Neutrophil (primary cell): ENCODE data around the gene ERVMER34-1.

Experiments
- H3K27ac ChIP-seq: fragments of 200-600 bp; sonication (generic); 2 replicates; pipeline ENCODE4 v1.5.1; 2016; ENCODE audit warnings: mild to moderate bottlenecking, moderate library complexity
- H3K27me3 ChIP-seq: fragments of 200-600 bp; sonication (generic); 2 replicates; pipeline ENCODE4 v1.6.0; 2016; ENCODE audit warnings: mild to moderate bottlenecking
- H3K36me3 ChIP-seq: fragments of 200-600 bp; sonication (generic); 2 replicates; pipeline ENCODE4 v1.5.1; 2017
- H3K4me1 ChIP-seq, 2 experiments: fragments of 200-600 bp in 1 of 2; sonication (generic) in 1 of 2; 1 replicate in 1 of 2; 2 replicates in 1 of 2; pipeline versions ENCODE4 v1.5.1 to v1.6.1; 2013 to 2016; ENCODE audit warnings: low read depth in 1 of 2, low read length in 1 of 2, mild to moderate bottlenecking in 1 of 2, moderate library complexity in 1 of 2; ENCODE audit not compliant: control insufficient read depth in 1 of 2, insufficient read depth in 1 of 2
- H3K4me3 ChIP-seq, 2 experiments: fragments of 200-600 bp in 1 of 2; sonication (generic) in 1 of 2; 1 replicate in 1 of 2; 2 replicates in 1 of 2; pipeline ENCODE4 v1.5.1; 2013 to 2016; ENCODE audit warnings: low read depth in 1 of 2, low read length in 1 of 2, mild to moderate bottlenecking in 1 of 2, moderate library complexity in 1 of 2
- H3K9me3 ChIP-seq: fragments of 200-600 bp; sonication (generic); 2 replicates; pipeline ENCODE4 v1.5.1; 2016
- CTCF ChIP-seq: fragments of 200-600 bp; sonication (generic); IDR thresholded peaks from 2 replicates; pipeline ENCODE4 v1.5.1; 2016; ENCODE audit warnings: antibody characterized with exemption

Gene ERVMER34-1

GRCh38 chr4:52788806-52789205 is 37.6 kb upstream of the ERVMER34-1 start:
- no peaks in the 10 kb centered on the region for H3K36me3 ChIP-seq
- no peak overlapping the region for H3K4me3 ChIP-seq
- no peaks in the 10 kb centered on the region for H3K4me1 ChIP-seq
- no peaks in the 10 kb centered on the region for H3K27me3 ChIP-seq
- no peaks in the 10 kb centered on the region for H3K9me3 ChIP-seq
- no peak overlapping the region for H3K27ac ChIP-seq
- TF ChIP-seq CTCF, result no peak

- H3K4me3 ChIP-seq, result no peak overlapping the region
Observed at GRCh38 chr4:52783069-52783468, 31.8 kb upstream of the ERVMER34-1 start.

GRCh38 chr4:52780617-52781354 is 29.6 kb upstream of the ERVMER34-1 start:
- no peak for TF ChIP-seq CTCF
- Histone ChIP-seq H3K36me3 (no peaks in the 10 kb centered on the region), H3K9me3 (no peaks in the 10 kb centered on the region)

More at GRCh38 chr4:52783069-52783468, 31.8 kb upstream of the ERVMER34-1 start:
- H3K36me3 ChIP-seq, result no peaks in the 10 kb centered on the region
- no peaks in the 10 kb centered on the region for H3K9me3 ChIP-seq
- H3K4me1 ChIP-seq, result no peaks in the 10 kb centered on the region
- no peaks in the 10 kb centered on the region for H3K27me3 ChIP-seq
- H3K27ac ChIP-seq, result no peak overlapping the region
- TF ChIP-seq CTCF, result no peak

GRCh38 chr4:52780206-52780605 is 29.0 kb upstream of the ERVMER34-1 start:
- no peak overlapping the region for H3K27ac ChIP-seq
- no peaks in the 10 kb centered on the region for H3K36me3 ChIP-seq
- H3K4me1 ChIP-seq, result no peaks in the 10 kb centered on the region

More at GRCh38 chr4:52780617-52781354, 29.6 kb upstream of the ERVMER34-1 start:
- no peaks in the 10 kb centered on the region for H3K4me1 ChIP-seq
- no peak overlapping the region for H3K27ac ChIP-seq
- no peak overlapping the region for H3K4me3 ChIP-seq
- no peaks in the 10 kb centered on the region for H3K27me3 ChIP-seq

GRCh38 chr4:52760256-52760655 is 9.0 kb upstream of the ERVMER34-1 start:
- no peak overlapping the region for H3K4me3 ChIP-seq
- H3K27me3 ChIP-seq, result peaks cover 4% of the 10 kb centered on the region
- no peaks in the 10 kb centered on the region for H3K4me1 ChIP-seq
- TF ChIP-seq CTCF, result no peak
- no peak overlapping the region for H3K27ac ChIP-seq
- no peaks in the 10 kb centered on the region for H3K9me3 ChIP-seq
- H3K36me3 ChIP-seq, result no peaks in the 10 kb centered on the region

More at GRCh38 chr4:52780206-52780605, 29.0 kb upstream of the ERVMER34-1 start:
- Histone ChIP-seq H3K4me3 (no peak overlapping the region), H3K27me3 (no peaks in the 10 kb centered on the region), H3K9me3 (no peaks in the 10 kb centered on the region)
- TF ChIP-seq CTCF, result no peak
